HCT116 (cell line): ENCODE data around the gene PCDHGC5. TPM values are rescaled to one million over a fixed set of nuclear protein-coding genes. Genes with fewer than 3 reads are reported as not detected.

Source experiments
- ATAC-seq: fragments of 200-7000 bp; cut with Tn5 transposase; 2 replicates; pipeline ENCODE4 v1.9.1; 2020; ENCODE audit warnings: mild to moderate bottlenecking, moderate library complexity
- BruUV-seq: library from RNA; stranded (reverse); fragments of 400-500 nt; replicated peaks from 2 replicates; lab custom pipeline; 2021; lab: Mats Ljungman, UMichigan
- CTCF ChIA-PET: fragments of 300-600 bp; sonication (Branson Sonifier 250); formaldehyde crosslinking; loops from one replicate; lab custom pipeline; 2021; ENCODE audit warnings: antibody characterized with exemption; lab: Charles Lee
- POLR2A ChIA-PET: fragments of 300-600, 350-600 bp; sonication (Branson Sonifier 250); formaldehyde crosslinking; loops from one replicate; lab custom pipeline; 2021; ENCODE audit warnings: antibody characterized with exemption; lab: Charles Lee
- RAD21 ChIA-PET, 2 experiments: fragments of 300-600 bp; sonication (Branson Sonifier 250); formaldehyde crosslinking; loops; one replicate each; lab custom pipeline; 2023; ENCODE audit warnings: low total read pairs in 2 of 2; ENCODE audit not compliant: uncharacterized antibody in 2 of 2, unreplicated experiment in 2 of 2, low non-redundant PET in 1 of 2; lab: Charles Lee
- DNase-seq: peaks from one replicate; pipeline ENCODE4 v3.0.0-alpha.2; 2010; ENCODE audit warnings: low read depth, low spot score
- H2AFZ ChIP-seq: fragments of 200-600 bp; shearing (Covaris generic), sonication (generic); 2 replicates; pipeline ENCODE4 v1.6.1; 2017; ENCODE audit warnings: low read depth, mixed run types, mixed read lengths, antibody characterized with exemption, low read length; ENCODE audit not compliant: poor library complexity, severe bottlenecking
- H3K27ac ChIP-seq: 2 replicates; pipeline ENCODE4 v1.5.1; 2012; ENCODE audit warnings: low read depth, low read length
- H3K27me3 ChIP-seq: fragments of 200-600 bp; sonication (generic); 2 replicates; pipeline ENCODE4 v1.6.1; 2016; ENCODE audit warnings: mixed run types, low read length, mixed read lengths; ENCODE audit not compliant: insufficient read depth
- H3K36me3 ChIP-seq, 2 experiments: fragments of 200-500 bp in 1 of 2; fragments of 200-600 bp in 1 of 2; sonication (Bioruptor generic) in 1 of 2; sonication (generic) in 1 of 2; 2 replicates each; pipeline versions ENCODE4 v1.5.1 to v1.6.1; 2014 to 2016; ENCODE audit warnings: low read length in 2 of 2, inconsistent platforms in 1 of 2, mixed read lengths in 1 of 2, mixed run types in 1 of 2; ENCODE audit not compliant: insufficient read depth in 2 of 2, control insufficient read depth in 1 of 2
- H3K4me1 ChIP-seq, 2 experiments: fragments of 200-600 bp in 1 of 2; sonication (generic) in 1 of 2; 2 replicates each; pipeline versions ENCODE4 v1.5.1 to v1.6.1; 2012 to 2017; ENCODE audit warnings: low read length in 2 of 2, inconsistent platforms in 1 of 2, mild to moderate bottlenecking in 1 of 2, mixed read lengths in 1 of 2, mixed run types in 1 of 2, moderate library complexity in 1 of 2; ENCODE audit not compliant: insufficient read depth in 2 of 2, control insufficient read depth in 1 of 2
- H3K4me2 ChIP-seq: fragments of 200-600 bp; sonication (generic); 2 replicates; pipeline ENCODE4 v1.6.1; 2017; ENCODE audit warnings: mixed run types, low read length, mixed read lengths
- H3K4me3 ChIP-seq, 2 experiments: fragments of 200-600 bp in 1 of 2; sonication (generic) in 1 of 2; replicated peaks in 1 of 2; 2 replicates each; pipeline ENCODE4 v1.5.1; 2011 to 2016; ENCODE audit warnings: low read length in 2 of 2, control low read depth in 1 of 2, low read depth in 1 of 2, mild to moderate bottlenecking in 1 of 2, mixed read lengths in 1 of 2, mixed run types in 1 of 2
- H3K79me2 ChIP-seq: fragments of 200-600 bp; sonication (generic); 2 replicates; pipeline ENCODE4 v1.6.1; 2017; ENCODE audit warnings: mild to moderate bottlenecking, mixed run types, low read length, moderate library complexity, mixed read lengths; ENCODE audit not compliant: insufficient read depth
- H3K9ac ChIP-seq: fragments of 200-600 bp; sonication (generic); 2 replicates; pipeline ENCODE4 v1.6.1; 2016; ENCODE audit warnings: low read length, mixed read lengths
- H3K9me2 ChIP-seq: fragments of 200-600 bp; sonication (generic), shearing (Covaris generic); 2 replicates; pipeline ENCODE4 v1.6.1; 2017; ENCODE audit warnings: mixed run types, mild to moderate bottlenecking, moderate library complexity; ENCODE audit not compliant: insufficient read depth
- H3K9me3 ChIP-seq, 2 experiments: fragments of 200-500 bp in 1 of 2; fragments of 200-600 bp in 1 of 2; sonication (Bioruptor generic) in 1 of 2; sonication (generic) in 1 of 2; 2 replicates each; pipeline ENCODE4 v1.6.1; 2014 to 2017; ENCODE audit warnings: low read length in 2 of 2, mixed read lengths in 2 of 2, inconsistent platforms in 1 of 2, low read depth in 1 of 2, mild to moderate bottlenecking in 1 of 2, mixed run types in 1 of 2, moderate library complexity in 1 of 2; ENCODE audit not compliant: control insufficient read depth in 1 of 2, insufficient read depth in 1 of 2
- H4K20me1 ChIP-seq: fragments of 200-600 bp; sonication (generic), shearing (Covaris generic); 2 replicates; pipeline ENCODE4 v1.6.1; 2017; ENCODE audit warnings: mixed run types, mild to moderate bottlenecking, moderate library complexity; ENCODE audit not compliant: insufficient read depth
- CBX3 ChIP-seq: IDR thresholded peaks from 2 replicates; pipeline ENCODE4 v1.6.1; 2012; ENCODE audit warnings: low read depth
- CEBPB ChIP-seq: IDR thresholded peaks from 2 replicates; pipeline ENCODE4 v1.6.1; 2012; ENCODE audit warnings: low read depth
- ELF1 ChIP-seq: IDR thresholded peaks from 2 replicates; pipeline ENCODE4 v1.6.1; 2012; ENCODE audit warnings: low read depth, borderline replicate concordance
- EZH2phosphoT487 ChIP-seq: fragments of 200-600 bp; IDR thresholded peaks from 2 replicates; pipeline ENCODE4 v1.6.1; 2018; ENCODE audit warnings: antibody characterized with exemption, borderline replicate concordance
- FOSL1 ChIP-seq: IDR thresholded peaks from 2 replicates; pipeline ENCODE4 v1.6.1; 2012; ENCODE audit warnings: low read depth
- MAX ChIP-seq: IDR thresholded peaks from 2 replicates; pipeline ENCODE4 v1.6.1; 2012
- POLR2A ChIP-seq: IDR thresholded peaks from 2 replicates; pipeline ENCODE4 v1.7.0; 2011; ENCODE audit warnings: borderline replicate concordance; ENCODE audit not compliant: insufficient read depth, insufficient read length; ENCODE audit errors: extremely low read depth
- POLR2AphosphoS5 ChIP-seq: IDR thresholded peaks from 2 replicates; pipeline ENCODE4 v1.6.1; 2011; ENCODE audit warnings: mild to moderate bottlenecking, low read depth, low read length, moderate library complexity
- RAD21 ChIP-seq: IDR thresholded peaks from 2 replicates; pipeline ENCODE4 v1.6.1; 2012; ENCODE audit warnings: low read depth, mild to moderate bottlenecking
- YY1 ChIP-seq: IDR thresholded peaks from 2 replicates; pipeline ENCODE4 v1.6.1; 2011; ENCODE audit warnings: low read length, low read depth, moderate library complexity, mild to moderate bottlenecking; ENCODE audit not compliant: insufficient replicate concordance; ENCODE audit errors: extremely low read depth
- intact Hi-C: fragments of 100-400 bp; cut with micrococcal nuclease; formaldehyde crosslinking; loops from 2 replicates; pipeline ENCODE4 v1.10.0; 2022
- total RNA-seq: library from RNA; stranded (reverse); gene quantifications from one replicate; pipeline ENCODE4 v1.2.1, GENCODE V29; 2021; ENCODE audit not compliant: unreplicated experiment
- TF ChIP-seq, protein P1 (sequence below): IDR thresholded peaks from 2 replicates; pipeline ENCODE4 v1.6.1; 2012; ENCODE audit warnings: low read depth

Gene PCDHGC5
- total RNA-seq, 1 experiment from 2014 or later: not detected

GRCh38 chr5:141479776-141480175 is 9.1 kb upstream of the PCDHGC5 start:
- RAD21 ChIA-PET: no interaction called here
- Histone ChIP-seq H3K9me2 (no peaks in the 10 kb centered on the region), H2AFZ (no peak overlapping the region), H3K4me1 (no peaks in the 10 kb centered on the region), H3K79me2 (no peaks in the 10 kb centered on the region), H3K9me3 (no peaks in the 10 kb centered on the region), H3K9ac (no peak overlapping the region), H3K27me3 (no peaks in the 10 kb centered on the region), H3K4me3 (no peak overlapping the region), H3K27ac (no peak overlapping the region), H4K20me1 (no peaks in the 10 kb centered on the region), H3K4me2 (no peak overlapping the region), H3K36me3 (no peaks in the 10 kb centered on the region)
- TF ChIP-seq POLR2A: no peak
- TF ChIP-seq YY1: no peak
- TF ChIP-seq, protein P1, sequence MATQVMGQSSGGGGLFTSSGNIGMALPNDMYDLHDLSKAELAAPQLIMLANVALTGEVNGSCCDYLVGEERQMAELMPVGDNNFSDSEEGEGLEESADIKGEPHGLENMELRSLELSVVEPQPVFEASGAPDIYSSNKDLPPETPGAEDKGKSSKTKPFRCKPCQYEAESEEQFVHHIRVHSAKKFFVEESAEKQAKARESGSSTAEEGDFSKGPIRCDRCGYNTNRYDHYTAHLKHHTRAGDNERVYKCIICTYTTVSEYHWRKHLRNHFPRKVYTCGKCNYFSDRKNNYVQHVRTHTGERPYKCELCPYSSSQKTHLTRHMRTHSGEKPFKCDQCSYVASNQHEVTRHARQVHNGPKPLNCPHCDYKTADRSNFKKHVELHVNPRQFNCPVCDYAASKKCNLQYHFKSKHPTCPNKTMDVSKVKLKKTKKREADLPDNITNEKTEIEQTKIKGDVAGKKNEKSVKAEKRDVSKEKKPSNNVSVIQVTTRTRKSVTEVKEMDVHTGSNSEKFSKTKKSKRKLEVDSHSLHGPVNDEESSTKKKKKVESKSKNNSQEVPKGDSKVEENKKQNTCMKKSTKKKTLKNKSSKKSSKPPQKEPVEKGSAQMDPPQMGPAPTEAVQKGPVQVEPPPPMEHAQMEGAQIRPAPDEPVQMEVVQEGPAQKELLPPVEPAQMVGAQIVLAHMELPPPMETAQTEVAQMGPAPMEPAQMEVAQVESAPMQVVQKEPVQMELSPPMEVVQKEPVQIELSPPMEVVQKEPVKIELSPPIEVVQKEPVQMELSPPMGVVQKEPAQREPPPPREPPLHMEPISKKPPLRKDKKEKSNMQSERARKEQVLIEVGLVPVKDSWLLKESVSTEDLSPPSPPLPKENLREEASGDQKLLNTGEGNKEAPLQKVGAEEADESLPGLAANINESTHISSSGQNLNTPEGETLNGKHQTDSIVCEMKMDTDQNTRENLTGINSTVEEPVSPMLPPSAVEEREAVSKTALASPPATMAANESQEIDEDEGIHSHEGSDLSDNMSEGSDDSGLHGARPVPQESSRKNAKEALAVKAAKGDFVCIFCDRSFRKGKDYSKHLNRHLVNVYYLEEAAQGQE: no peak
- no peak for TF ChIP-seq CEBPB
- no TSS peak for BruUV-seq
- CTCF ChIA-PET: no interaction called here
- ATAC-seq (no peak), DNase-seq (no peak)
- intact Hi-C loops: no loop called here
- POLR2A ChIA-PET: no interaction called here

DNA sequence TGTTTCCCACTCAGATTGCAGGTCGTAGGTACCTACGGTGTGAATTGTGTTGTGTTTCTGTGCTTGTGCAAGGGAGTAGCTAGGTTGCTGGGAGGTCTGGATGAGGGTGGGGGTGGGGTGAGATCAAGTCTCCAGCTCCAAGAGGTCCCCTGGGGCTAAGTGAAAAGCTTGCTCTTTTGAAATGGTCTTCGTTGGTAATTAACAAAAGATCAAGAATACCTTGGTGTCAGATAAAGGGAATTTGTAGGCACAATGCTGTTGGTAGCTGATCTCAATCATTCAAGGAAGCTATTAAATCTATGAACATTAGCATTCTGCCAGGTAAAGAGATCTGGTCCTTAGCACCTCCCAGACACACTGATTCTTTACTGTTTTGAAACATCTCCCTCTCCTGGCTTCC is 5.0 kb upstream of the PCDHGC5 start:
- Histone ChIP-seq H3K36me3 (no peaks in the 10 kb centered on the region), H3K4me1 (no peaks in the 10 kb centered on the region), H3K4me2 (no peak overlapping the region), H3K79me2 (no peaks in the 10 kb centered on the region), H3K4me3 (no peak overlapping the region), H2AFZ (no peak overlapping the region), H3K9me3 (no peaks in the 10 kb centered on the region)
- DNase-seq: no peak
- CTCF ChIA-PET: interaction anchor here (1.5 kb wide), 1 partner anchor 71 kb away, joined by 4 read pairs; the partner anchor contains the start of gene PCDHGA10
- intact Hi-C loops: no loop called here
- no peak for TF ChIP-seq FOSL1
- no peak for TF ChIP-seq POLR2AphosphoS5
- TF ChIP-seq ELF1: no peak
- TF ChIP-seq EZH2phosphoT487: no peak
- no peak for TF ChIP-seq CEBPB
- no peak for TF ChIP-seq CBX3
- TF ChIP-seq RAD21: no peak
- TF ChIP-seq YY1: no peak
- no peak for TF ChIP-seq MAX
- TF ChIP-seq, all 23 proteins: peak for 0
- POLR2A ChIA-PET: no interaction called here
- Histone ChIP-seq H3K27ac (no peak overlapping the region), H3K9ac (no peak overlapping the region), H3K27me3 (no peaks in the 10 kb centered on the region), H4K20me1 (no peaks in the 10 kb centered on the region), H3K9me2 (no peaks in the 10 kb centered on the region)
- BruUV-seq: no TSS peak
- RAD21 ChIA-PET: no interaction called here
- ATAC-seq: no peak
